Fibroblast of pulmonary artery (primary cell): ENCODE measurements around the gene TMEM33.

ENCODE experiments used
- DNase-seq: peaks from one replicate; pipeline ENCODE4 v3.0.0-alpha.2; 2010; ENCODE audit warnings: low read depth
- H3K4me3 ChIP-seq: replicated peaks from 2 replicates; pipeline ENCODE4 v1.5.1; 2011; ENCODE audit warnings: low read depth, mild to moderate bottlenecking, control low read depth, low read length, moderate library complexity
- TF ChIP-seq, protein P1 (sequence below): IDR thresholded peaks from 2 replicates; pipeline ENCODE4 v1.5.1; 2011; ENCODE audit warnings: mild to moderate bottlenecking, control low read depth, low read length, inconsistent platforms; ENCODE audit errors: missing control alignments

The TMEM33 gene

GRCh38 chr4:41963105-41963504, 27.9 kb downstream of the TMEM33 start:
- TF ChIP-seq, protein P1, sequence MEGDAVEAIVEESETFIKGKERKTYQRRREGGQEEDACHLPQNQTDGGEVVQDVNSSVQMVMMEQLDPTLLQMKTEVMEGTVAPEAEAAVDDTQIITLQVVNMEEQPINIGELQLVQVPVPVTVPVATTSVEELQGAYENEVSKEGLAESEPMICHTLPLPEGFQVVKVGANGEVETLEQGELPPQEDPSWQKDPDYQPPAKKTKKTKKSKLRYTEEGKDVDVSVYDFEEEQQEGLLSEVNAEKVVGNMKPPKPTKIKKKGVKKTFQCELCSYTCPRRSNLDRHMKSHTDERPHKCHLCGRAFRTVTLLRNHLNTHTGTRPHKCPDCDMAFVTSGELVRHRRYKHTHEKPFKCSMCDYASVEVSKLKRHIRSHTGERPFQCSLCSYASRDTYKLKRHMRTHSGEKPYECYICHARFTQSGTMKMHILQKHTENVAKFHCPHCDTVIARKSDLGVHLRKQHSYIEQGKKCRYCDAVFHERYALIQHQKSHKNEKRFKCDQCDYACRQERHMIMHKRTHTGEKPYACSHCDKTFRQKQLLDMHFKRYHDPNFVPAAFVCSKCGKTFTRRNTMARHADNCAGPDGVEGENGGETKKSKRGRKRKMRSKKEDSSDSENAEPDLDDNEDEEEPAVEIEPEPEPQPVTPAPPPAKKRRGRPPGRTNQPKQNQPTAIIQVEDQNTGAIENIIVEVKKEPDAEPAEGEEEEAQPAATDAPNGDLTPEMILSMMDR = peak; percentile 45
- DNase-seq = peak; percentile 29
- no peak overlapping the region for H3K4me3 ChIP-seq

DNA sequence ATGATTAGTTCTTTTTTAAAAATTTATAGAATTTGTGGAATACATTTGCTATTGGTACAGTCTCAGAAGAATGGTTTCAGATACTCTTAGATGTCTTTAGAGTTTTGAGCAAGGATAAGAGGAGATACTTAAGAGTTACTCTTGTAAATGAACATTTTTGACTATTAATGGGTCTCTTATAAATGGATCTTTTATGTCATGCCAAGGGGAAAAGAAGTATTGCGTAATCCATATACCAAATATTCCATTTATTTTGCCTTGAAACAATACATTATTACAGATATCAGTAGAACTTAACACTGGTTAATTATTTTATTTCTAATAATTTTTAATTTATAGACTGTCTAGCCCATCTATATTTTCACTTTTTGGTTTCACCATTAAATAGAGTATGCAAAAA, 29.2 kb downstream of the TMEM33 start:
- no peak overlapping the region for H3K4me3 ChIP-seq
- TF ChIP-seq, protein P1 = no peak
- no peak for DNase-seq

DNA sequence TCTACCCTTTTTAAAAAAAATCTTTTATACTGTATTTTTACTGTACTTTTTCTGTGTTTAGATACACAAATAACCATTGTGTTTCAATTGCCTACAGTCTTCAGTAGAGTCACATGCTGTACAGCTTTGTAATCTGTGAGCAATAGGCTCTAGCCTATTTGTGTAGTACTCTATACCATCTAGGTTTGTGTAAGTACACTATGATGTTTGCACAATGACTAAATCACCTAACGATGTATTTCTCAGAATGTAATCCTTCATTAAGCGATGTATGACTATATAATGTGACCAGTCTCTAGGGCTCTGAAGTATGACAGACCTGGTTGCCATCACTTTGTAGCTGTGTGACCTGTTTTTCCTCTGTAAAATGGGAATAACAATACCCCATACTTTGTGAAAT, 32.2 kb downstream of the TMEM33 start:
- TF ChIP-seq, protein P1 = no peak
- no peak for DNase-seq

DNA sequence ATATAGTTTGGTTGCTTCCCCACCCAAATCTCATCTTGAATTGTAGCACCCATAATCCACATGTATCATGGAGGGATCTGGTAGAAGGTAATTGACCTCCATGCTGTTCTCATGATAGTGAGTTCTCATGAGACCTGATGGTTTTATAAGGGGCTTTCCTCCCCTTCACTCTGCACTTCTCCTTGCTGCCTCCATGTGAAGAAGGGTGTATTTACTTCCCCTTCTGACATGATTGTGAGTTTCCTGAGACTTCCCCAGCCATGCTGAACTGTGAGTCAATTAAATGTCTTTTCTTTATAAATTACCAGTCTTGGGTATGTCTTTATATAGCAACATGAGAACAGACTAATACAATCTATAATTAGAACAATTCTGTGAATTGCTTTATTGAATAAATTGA, 34.4 kb downstream of the TMEM33 start:
- H3K4me3 ChIP-seq = no peak overlapping the region
- DNase-seq = no peak

More for the DNA sequence above, 32.2 kb downstream of the TMEM33 start:
- H3K4me3 ChIP-seq = no peak overlapping the region

GRCh38 chr4:41975341-41975740, 40.1 kb downstream of the TMEM33 start:
- TF ChIP-seq, protein P1 = no peak
- no peak for DNase-seq
- no peak overlapping the region for H3K4me3 ChIP-seq

More for the DNA sequence above, 34.4 kb downstream of the TMEM33 start:
- TF ChIP-seq, protein P1 = no peak

DNA sequence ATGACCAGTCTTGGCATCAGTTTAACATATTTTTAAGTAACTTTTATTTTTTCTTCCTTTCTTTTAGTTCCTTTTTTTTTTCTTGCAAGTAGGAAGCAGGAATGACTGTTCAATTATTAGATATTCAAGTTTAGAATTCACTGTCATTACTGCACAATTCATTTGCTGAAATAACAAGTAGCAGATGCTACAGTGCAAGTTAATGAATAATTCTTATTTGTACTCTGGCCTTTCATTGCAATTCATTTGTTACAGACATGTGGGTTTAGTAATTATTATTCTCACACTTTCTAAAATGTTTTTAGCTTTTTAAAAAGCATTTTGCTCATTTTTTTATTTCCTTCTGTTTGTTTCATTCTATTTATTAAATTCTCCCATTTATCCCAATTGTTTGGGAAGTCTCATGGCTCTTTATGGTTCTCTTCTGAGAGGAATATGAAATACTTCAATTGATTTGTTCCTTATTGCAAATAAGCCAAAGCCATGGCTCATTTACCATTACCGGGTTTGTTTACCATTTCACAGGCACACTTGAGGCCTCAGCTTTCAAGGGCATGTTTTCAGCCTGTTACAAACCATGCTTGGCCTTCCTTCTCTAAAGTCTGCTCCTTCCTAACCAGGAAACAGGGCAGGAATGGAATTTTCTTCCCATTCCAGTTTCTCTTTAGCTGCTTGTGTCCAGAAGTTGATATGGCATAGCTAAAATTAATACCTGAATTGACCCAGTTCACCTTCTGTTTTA, 41.7 kb downstream of the TMEM33 start:
- no peak overlapping the region for H3K4me3 ChIP-seq
- TF ChIP-seq, protein P1 = no peak
- no peak for DNase-seq

- H3K4me3 ChIP-seq = no peak overlapping the region
- TF ChIP-seq, protein P1 = no peak
- DNase-seq = peak; percentile 21
Measured at GRCh38 chr4:41977709-41978108, 42.5 kb downstream of the TMEM33 start.
